ENCODE data around the gene MEGF9. TPM values are rescaled to one million over a fixed set of nuclear protein-coding genes. Genes with fewer than 3 reads are reported as not detected.
A peak's percentile ranks its signal among the peaks of the same experiment; 100 is the strongest.

MEGF9 gene
- total and polyA plus RNA-seq, 12 donors: 3.9 to 28.5 (median 19.7) TPM

DNA sequence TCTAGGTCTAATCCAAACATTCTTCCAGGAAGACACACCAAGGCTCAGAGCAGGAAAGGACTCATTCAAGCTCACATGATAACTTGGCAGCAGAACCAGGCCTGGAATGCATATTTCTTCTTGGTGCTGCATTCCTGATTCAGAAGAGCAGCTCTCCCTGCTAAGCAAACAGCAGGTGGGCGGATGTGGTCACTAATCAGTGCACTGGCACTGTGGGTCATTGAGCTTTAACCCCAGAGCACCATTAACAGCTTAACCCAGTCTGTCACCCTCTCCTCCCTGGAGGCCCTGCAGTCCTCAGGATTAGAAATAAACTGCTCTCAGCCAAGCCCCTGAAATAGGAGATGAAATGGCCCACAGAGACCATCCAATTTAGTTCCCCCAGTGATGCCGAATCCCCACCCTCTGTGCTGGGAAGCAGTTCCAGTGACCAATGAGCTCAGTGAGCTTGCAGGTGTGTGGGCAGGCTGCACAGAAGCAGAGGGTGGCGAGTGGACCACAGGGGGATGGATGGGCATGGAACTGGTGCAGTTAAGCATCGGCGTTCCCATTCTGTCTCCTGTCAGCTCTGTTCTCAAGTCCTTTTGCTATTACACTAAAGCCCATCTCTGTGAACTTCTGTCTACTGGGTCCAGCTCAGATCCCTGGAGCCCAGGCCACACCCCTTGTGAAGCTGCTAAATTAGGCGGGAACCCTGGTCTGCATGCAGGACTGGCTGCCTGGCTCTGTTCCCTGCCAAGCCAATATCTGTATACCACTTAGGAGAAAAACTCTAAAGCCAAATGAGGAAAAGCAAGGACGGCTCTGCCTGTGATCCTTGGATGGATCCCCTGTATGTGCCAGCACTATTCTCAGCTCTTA is 16.6 kb upstream of the MEGF9 start:
- no peak for DNase-seq
- WGBS, 4 donors: 76 to 86% (median 83%) methylated on average over 7 of the region's 7 CpGs
- no peaks in the 10 kb centered on the region for H3K9me3 ChIP-seq (replicated peaks in 1 of 3)
- H3K27me3 ChIP-seq: no peaks in the 10 kb centered on the region
- no peak overlapping the region for H3K27ac ChIP-seq
- TF ChIP-seq, protein P1, sequence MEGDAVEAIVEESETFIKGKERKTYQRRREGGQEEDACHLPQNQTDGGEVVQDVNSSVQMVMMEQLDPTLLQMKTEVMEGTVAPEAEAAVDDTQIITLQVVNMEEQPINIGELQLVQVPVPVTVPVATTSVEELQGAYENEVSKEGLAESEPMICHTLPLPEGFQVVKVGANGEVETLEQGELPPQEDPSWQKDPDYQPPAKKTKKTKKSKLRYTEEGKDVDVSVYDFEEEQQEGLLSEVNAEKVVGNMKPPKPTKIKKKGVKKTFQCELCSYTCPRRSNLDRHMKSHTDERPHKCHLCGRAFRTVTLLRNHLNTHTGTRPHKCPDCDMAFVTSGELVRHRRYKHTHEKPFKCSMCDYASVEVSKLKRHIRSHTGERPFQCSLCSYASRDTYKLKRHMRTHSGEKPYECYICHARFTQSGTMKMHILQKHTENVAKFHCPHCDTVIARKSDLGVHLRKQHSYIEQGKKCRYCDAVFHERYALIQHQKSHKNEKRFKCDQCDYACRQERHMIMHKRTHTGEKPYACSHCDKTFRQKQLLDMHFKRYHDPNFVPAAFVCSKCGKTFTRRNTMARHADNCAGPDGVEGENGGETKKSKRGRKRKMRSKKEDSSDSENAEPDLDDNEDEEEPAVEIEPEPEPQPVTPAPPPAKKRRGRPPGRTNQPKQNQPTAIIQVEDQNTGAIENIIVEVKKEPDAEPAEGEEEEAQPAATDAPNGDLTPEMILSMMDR (IDR thresholded peaks at IDR 0.05): no peak
- TF ChIP-seq POLR2A (IDR thresholded peaks at IDR 0.05): no peak
- H3K4me1 ChIP-seq (replicated peaks in 1 of 2): no peaks in the 10 kb centered on the region
- intact Hi-C loops (cut with DNase I): no loop called here
- H3K36me3 ChIP-seq (replicated peaks in 1 of 2): no peaks in the 10 kb centered on the region
- H3K4me3 ChIP-seq: no peak overlapping the region

DNA sequence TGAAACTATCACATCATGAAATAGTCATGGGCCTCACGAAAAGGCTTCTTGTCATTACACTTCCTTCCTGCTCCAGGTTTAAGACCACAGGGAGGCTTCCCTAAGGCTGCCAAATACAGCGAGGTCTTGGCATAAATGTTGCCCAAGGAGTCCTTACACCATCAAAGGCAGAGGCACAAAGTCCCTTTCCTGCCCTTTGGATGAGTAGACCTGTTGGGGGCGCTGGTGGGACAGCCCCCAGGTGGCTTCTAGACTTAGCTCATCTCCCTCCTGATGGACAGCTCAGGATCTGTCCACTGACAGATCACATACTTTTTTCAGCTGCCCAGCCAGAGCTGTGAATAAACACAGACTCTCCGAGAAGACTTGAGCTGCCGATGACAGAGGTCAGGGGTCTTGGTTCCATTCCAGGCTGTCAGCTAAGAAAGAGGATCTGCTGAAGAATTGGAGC is 15.5 kb upstream of the MEGF9 start:
- Histone ChIP-seq H3K27ac (no peak overlapping the region), H3K4me1 (replicated peaks in 1 of 2) (no peaks in the 10 kb centered on the region), H3K27me3 (no peaks in the 10 kb centered on the region), H3K4me3 (no peak overlapping the region), H3K36me3 (replicated peaks in 1 of 2) (no peaks in the 10 kb centered on the region), H3K9me3 (replicated peaks in 1 of 3) (no peaks in the 10 kb centered on the region)
- TF ChIP-seq POLR2A (IDR thresholded peaks at IDR 0.05): no peak
- TF ChIP-seq, protein P1 (IDR thresholded peaks at IDR 0.05): no peak
- intact Hi-C loops (cut with DNase I): loop anchor here in 1 of 2 donors (10.0 kb wide), 1 partner anchor 105 kb away; no protein-coding TSS in a partner anchor
- 53 to 63% (median 61%) methylated on average over 4 to 5 of the region's 5 CpGs for WGBS, 4 donors
- DNase-seq: peak in 1 of 7 donors; percentile 47

DNA sequence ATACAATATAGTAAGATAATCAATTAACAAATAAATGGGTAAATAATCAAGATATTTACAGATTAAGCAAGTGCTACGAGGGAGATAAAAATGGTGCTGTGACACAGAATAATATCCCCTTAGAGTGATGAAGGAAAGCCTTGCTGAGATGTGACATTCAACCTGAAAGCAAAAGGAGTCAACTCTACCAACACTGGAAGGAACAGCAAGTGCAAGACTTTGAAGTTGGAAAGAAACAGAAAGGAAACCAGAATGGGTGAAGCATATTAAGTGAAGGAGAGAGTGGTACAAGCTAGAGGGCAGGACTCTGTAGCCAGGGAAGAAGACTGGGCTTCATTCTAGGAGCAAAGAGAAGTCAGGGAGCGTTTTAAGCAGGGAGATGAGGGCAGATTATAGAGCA is 12.2 kb upstream of the MEGF9 start:
- intact Hi-C loops (cut with DNase I): loop anchor here in 1 of 2 donors (10.0 kb wide), 1 partner anchor 102 kb away; no protein-coding TSS in a partner anchor
- 85 to 88% (median 87%) methylated on average over 2 of the region's 2 CpGs for WGBS, 4 donors
- no peak for TF ChIP-seq POLR2A (IDR thresholded peaks at IDR 0.05)
- TF ChIP-seq, protein P1 (IDR thresholded peaks at IDR 0.05): no peak

DNA sequence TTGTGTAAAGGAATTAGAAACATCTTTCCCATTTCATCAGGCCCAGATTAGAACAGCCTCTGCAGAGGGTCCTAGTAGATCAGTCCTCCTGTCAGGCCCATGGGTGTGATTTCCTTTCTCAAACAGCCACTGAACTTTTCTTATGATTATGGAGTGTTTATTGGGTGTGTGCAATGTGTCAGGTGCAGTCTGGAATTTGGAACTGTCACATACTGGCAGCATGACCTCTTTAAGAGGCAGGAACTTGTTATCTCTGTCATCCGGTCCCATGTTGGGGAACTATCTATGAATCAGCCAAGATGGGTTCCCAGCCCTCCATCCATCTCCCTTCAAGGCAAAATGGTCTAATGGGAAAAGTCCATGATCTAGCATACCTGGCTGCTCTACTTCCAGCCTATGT is 11.6 kb upstream of the MEGF9 start:
- Histone ChIP-seq H3K4me1 (replicated peaks in 1 of 2) (no peaks in the 10 kb centered on the region), H3K36me3 (replicated peaks in 1 of 2) (no peaks in the 10 kb centered on the region), H3K27ac (no peak overlapping the region), H3K9me3 (replicated peaks in 1 of 3) (no peaks in the 10 kb centered on the region), H3K4me3 (no peak overlapping the region), H3K27me3 (no peaks in the 10 kb centered on the region)
- TF ChIP-seq, protein P1 (IDR thresholded peaks at IDR 0.05): no peak
- TF ChIP-seq POLR2A (IDR thresholded peaks at IDR 0.05): no peak
- WGBS, 4 donors: 25 to 60% (median 34%) methylated on average over 1 of the region's 1 CpG
- no peak for DNase-seq
- intact Hi-C loops (cut with DNase I): loop anchor here in 1 of 2 donors (10.0 kb wide), 1 partner anchor 101 kb away; no protein-coding TSS in a partner anchor

More for the DNA sequence above, 12.2 kb upstream of the MEGF9 start:
- Histone ChIP-seq H3K4me1 (replicated peaks in 1 of 2) (no peaks in the 10 kb centered on the region), H3K27me3 (no peaks in the 10 kb centered on the region), H3K9me3 (replicated peaks in 1 of 3) (no peaks in the 10 kb centered on the region), H3K4me3 (no peak overlapping the region), H3K36me3 (replicated peaks in 1 of 2) (no peaks in the 10 kb centered on the region), H3K27ac (no peak overlapping the region)
- DNase-seq: no peak

Measured in adrenal gland (tissue), 12 donors.